Activated B cell treated with CpG ODN at 0.5 μM for 24 hours (primary cell): Measurements from ENCODE around the gene DUOXA2. TPM values are rescaled to one million over a fixed set of nuclear protein-coding genes. Genes with fewer than 3 reads are reported as not detected.
"Not testable (repeated sequence)": the region's sequence is repeated elsewhere in the genome, so short reads cannot be mapped to it uniquely, and the experiment has no call there.

Experiments
- ATAC-seq: fragments of 200-7000 bp; cut with Tn5 transposase; one replicate; pipeline ENCODE4 v1.10.0; 2021; ENCODE audit warnings: low read depth, mild to moderate bottlenecking, moderate library complexity
- CTCF ChIA-PET: fragments of 350-600 bp; sonication (Branson Sonifier 250); formaldehyde crosslinking; loops from one replicate; lab custom pipeline; 2021; ENCODE audit warnings: antibody characterized with exemption; lab: Charles Lee
- POLR2A ChIA-PET: fragments of 350-600 bp; sonication (Branson Sonifier 250); formaldehyde crosslinking; loops from one replicate; lab custom pipeline; 2021; ENCODE audit warnings: antibody characterized with exemption; lab: Charles Lee
- DNase-seq: peaks from one replicate; pipeline ENCODE4 v3.0.0; 2022
- H3K27ac Mint-ChIP-seq: one replicate; pipeline ENCODE4 v1.8.0; 2020; ENCODE audit warnings: mixed read lengths
- H3K27me3 Mint-ChIP-seq: one replicate; pipeline ENCODE4 v1.8.0; 2021; ENCODE audit warnings: mixed read lengths
- H3K36me3 Mint-ChIP-seq: one replicate; pipeline ENCODE4 v1.8.0; 2021; ENCODE audit warnings: low read depth, mixed read lengths
- H3K4me1 Mint-ChIP-seq: one replicate; pipeline ENCODE4 v1.8.0; 2021; ENCODE audit warnings: mixed read lengths
- H3K4me3 Mint-ChIP-seq: one replicate; pipeline ENCODE4 v1.8.0; 2020; ENCODE audit warnings: mild to moderate bottlenecking, mixed read lengths
- H3K9me3 Mint-ChIP-seq: one replicate; pipeline ENCODE4 v1.8.0; 2020; ENCODE audit warnings: mixed read lengths
- CTCF ChIP-seq: fragments of 200-600 bp; IDR thresholded peaks from one replicate; pipeline ENCODE4 v1.8.0; 2022; ENCODE audit warnings: antibody characterized with exemption, mild to moderate bottlenecking
- intact Hi-C: fragments of 100-400 bp; cut with micrococcal nuclease; formaldehyde crosslinking; loops from one replicate; pipeline ENCODE4 v1.15.1; 2024
- total RNA-seq: library from RNA; stranded (reverse); gene quantifications from 2 replicates; pipeline ENCODE4 v1.2.3, GENCODE V29; 2022

DUOXA2 gene
- not detected in 2 replicates for total RNA-seq

- H3K4me3 Mint-ChIP-seq, result peak within 1 kb of the TSS; percentile 79
- DNase-seq, result no peak
- H3K36me3 Mint-ChIP-seq, result no peaks in the 10 kb centered on the region
- no peak within 1 kb of the TSS for H3K27ac Mint-ChIP-seq
- ChIA-PET CTCF (no interaction called here), POLR2A (no interaction called here)
- TF ChIP-seq CTCF, result no peak
- H3K9me3 Mint-ChIP-seq, result no peaks in the 10 kb centered on the region
- H3K4me1 Mint-ChIP-seq, result peaks cover 58% of the 10 kb centered on the region
- intact Hi-C loops, result no loop called here
- ATAC-seq, result no peak
- H3K27me3 Mint-ChIP-seq, result peaks cover 74% of the 10 kb centered on the region
These were observed at the start of gene DUOXA2, which contains the start of gene DUOX2 for GRCh38 chr15:45114076-45114750. Gene DUOXA2 (plus strand): TSS chr15:45114326. CDS start chr15:45114606, 280 bp downstream. Gene DUOX2 (minus strand): TSS chr15:45114172. CDS start chr15:45113411, 761 bp downstream.

- Mint-ChIP-seq H3K4me1 (peaks cover 10% of the 10 kb centered on the region), H3K4me3 (no peak overlapping the region), H3K27ac (no peak overlapping the region), H3K9me3 (no peaks in the 10 kb centered on the region), H3K27me3 (no peaks in the 10 kb centered on the region), H3K36me3 (peaks cover 22% of the 10 kb centered on the region)
- DNase-seq (no peak), ATAC-seq (no peak)
- no peak for TF ChIP-seq CTCF
- ChIA-PET POLR2A (no interaction called here), CTCF (no interaction called here)
- intact Hi-C loops, result no loop called here
These were observed 49.7 kb upstream of the DUOXA2 start for GRCh38 chr15:45064386-45064785.

- ATAC-seq, H3K27me3 Mint-ChIP-seq, H3K27ac Mint-ChIP-seq, H3K9me3 Mint-ChIP-seq, H3K4me3 Mint-ChIP-seq, H3K4me1 Mint-ChIP-seq, intact Hi-C loops, POLR2A ChIA-PET, CTCF ChIA-PET, DNase-seq: not testable (repeated sequence)
- peaks cover 19% of the 10 kb centered on the region for H3K36me3 Mint-ChIP-seq
These were observed 44.2 kb upstream of the DUOXA2 start for GRCh38 chr15:45069942-45070360.

GRCh38 chr15:45073602-45074001 lies 40.5 kb upstream of the DUOXA2 start:
- intact Hi-C loops, result not testable (repeated sequence)

GRCh38 chr15:45075440-45076320 lies 38.4 kb upstream of the DUOXA2 start:
- POLR2A ChIA-PET, H3K27ac Mint-ChIP-seq, H3K36me3 Mint-ChIP-seq, DNase-seq, CTCF ChIA-PET, H3K4me3 Mint-ChIP-seq, H3K4me1 Mint-ChIP-seq, ATAC-seq, H3K9me3 Mint-ChIP-seq, H3K27me3 Mint-ChIP-seq, intact Hi-C loops: not testable (repeated sequence)

More at GRCh38 chr15:45073602-45074001, 40.5 kb upstream of the DUOXA2 start:
- CTCF ChIA-PET, H3K4me1 Mint-ChIP-seq, DNase-seq, H3K9me3 Mint-ChIP-seq, H3K27ac Mint-ChIP-seq, H3K27me3 Mint-ChIP-seq, ATAC-seq, POLR2A ChIA-PET, H3K4me3 Mint-ChIP-seq: not testable (repeated sequence)
- peaks cover 11% of the 10 kb centered on the region for H3K36me3 Mint-ChIP-seq

- H3K4me1 Mint-ChIP-seq, CTCF ChIA-PET, H3K9me3 Mint-ChIP-seq, DNase-seq, H3K27me3 Mint-ChIP-seq, POLR2A ChIA-PET, ATAC-seq, H3K27ac Mint-ChIP-seq, H3K4me3 Mint-ChIP-seq, H3K36me3 Mint-ChIP-seq, intact Hi-C loops: not testable (repeated sequence)
These were observed 36.7 kb upstream of the DUOXA2 start for GRCh38 chr15:45077391-45077790.

- DNase-seq, H3K36me3 Mint-ChIP-seq, H3K27me3 Mint-ChIP-seq, CTCF ChIA-PET, intact Hi-C loops, H3K9me3 Mint-ChIP-seq, H3K4me3 Mint-ChIP-seq, H3K27ac Mint-ChIP-seq, ATAC-seq, H3K4me1 Mint-ChIP-seq, POLR2A ChIA-PET: not testable (repeated sequence)
These were observed 34.9 kb upstream of the DUOXA2 start for GRCh38 chr15:45079201-45079600.

GRCh38 chr15:45079628-45080246 lies 34.4 kb upstream of the DUOXA2 start:
- H3K4me3 Mint-ChIP-seq, H3K9me3 Mint-ChIP-seq, H3K36me3 Mint-ChIP-seq, H3K27me3 Mint-ChIP-seq, ATAC-seq, intact Hi-C loops, H3K27ac Mint-ChIP-seq, CTCF ChIA-PET, DNase-seq, POLR2A ChIA-PET, H3K4me1 Mint-ChIP-seq: not testable (repeated sequence)

- CTCF ChIA-PET, H3K27ac Mint-ChIP-seq, H3K4me1 Mint-ChIP-seq: not testable (repeated sequence)
These were observed 33.5 kb upstream of the DUOXA2 start for GRCh38 chr15:45080593-45080992.

More at GRCh38 chr15:45080593-45080992, 33.5 kb upstream of the DUOXA2 start:
- H3K4me3 Mint-ChIP-seq, ATAC-seq, intact Hi-C loops, H3K9me3 Mint-ChIP-seq, DNase-seq, H3K36me3 Mint-ChIP-seq: not testable (repeated sequence)
- POLR2A ChIA-PET, result interaction anchor here (0.7 kb wide), 1 partner anchor 15 kb away, joined by 3 read pairs; no protein-coding TSS in a partner anchor
- peaks cover 14% of the 10 kb centered on the region for H3K27me3 Mint-ChIP-seq
